ENCODE measurements around the gene SQSTM1. TPM values are rescaled to one million over a fixed set of nuclear protein-coding genes. Genes with fewer than 3 reads are reported as not detected.

The SQSTM1 gene
- total RNA-seq, 1 experiment from 2014 or later: 100.0 TPM

GRCh38 chr5:179806250-179807048 lies 14.3 kb upstream of the SQSTM1 start, which contains the start of gene MGAT4B:
Gene MGAT4B (minus strand): TSS chr5:179806866. CDS start chr5:179806583, 283 bp downstream.
- no peaks in the 10 kb centered on the region for H3K9me3 ChIP-seq (ENCODE audit: low read length)
- H2AFZ ChIP-seq (ENCODE audit: low read length): peak within 1 kb of the TSS; percentile 71
- peak within 1 kb of the TSS; percentile 89 for H3K4me3 ChIP-seq (ENCODE audit: low read length)
- H3K4me2 ChIP-seq (ENCODE audit: low read depth, low read length, poor library complexity, severe bottlenecking): peak within 1 kb of the TSS; percentile 81
- peak; percentile 91 for DNase-seq
- peak within 1 kb of the TSS; percentile 54 for H3K27ac ChIP-seq (ENCODE audit: low read length)
- H3K36me3 ChIP-seq (ENCODE audit: insufficient read depth, low read length): no peaks in the 10 kb centered on the region; the same call in 1 of the 2 replicates
- peaks cover 30% of the 10 kb centered on the region for H3K4me1 ChIP-seq (ENCODE audit: low read length)
- H3K9ac ChIP-seq (ENCODE audit: low read length): peak within 1 kb of the TSS; percentile 95
- H3K9me2 ChIP-seq (replicated peaks; ENCODE audit: insufficient read depth, low read length): no peaks in the 10 kb centered on the region
- H3K79me2 ChIP-seq (ENCODE audit: low read length): peaks cover 16% of the 10 kb centered on the region
- no peaks in the 10 kb centered on the region for H3K27me3 ChIP-seq (ENCODE audit: low read length)
- peaks cover 9% of the 10 kb centered on the region; the same call in 1 of the 2 replicates for H4K20me1 ChIP-seq (ENCODE audit: insufficient read depth, low read depth, low read length)

GRCh38 chr5:179812135-179812825 lies 8.4 kb upstream of the SQSTM1 start:
- Histone ChIP-seq H3K36me3 (ENCODE audit: insufficient read depth, low read length) (no peaks in the 10 kb centered on the region; the same call in 1 of the 2 replicates), H3K4me3 (ENCODE audit: low read length) (no peak overlapping the region), H3K79me2 (ENCODE audit: low read length) (peaks cover 7% of the 10 kb centered on the region; the same call in 1 of the 2 replicates), H3K9ac (ENCODE audit: low read length) (no peak overlapping the region), H3K4me2 (ENCODE audit: low read depth, low read length, poor library complexity, severe bottlenecking) (no peak overlapping the region), H3K9me3 (ENCODE audit: low read length) (no peaks in the 10 kb centered on the region), H3K27me3 (ENCODE audit: low read length) (no peaks in the 10 kb centered on the region), H2AFZ (ENCODE audit: low read length) (no peak overlapping the region), H3K4me1 (ENCODE audit: low read length) (no peaks in the 10 kb centered on the region; the same call in 1 of the 2 replicates), H4K20me1 (ENCODE audit: insufficient read depth, low read depth, low read length) (no peaks in the 10 kb centered on the region), H3K27ac (ENCODE audit: low read length) (no peak overlapping the region), H3K9me2 (replicated peaks; ENCODE audit: insufficient read depth, low read length) (no peaks in the 10 kb centered on the region)
- no peak for DNase-seq

DNA sequence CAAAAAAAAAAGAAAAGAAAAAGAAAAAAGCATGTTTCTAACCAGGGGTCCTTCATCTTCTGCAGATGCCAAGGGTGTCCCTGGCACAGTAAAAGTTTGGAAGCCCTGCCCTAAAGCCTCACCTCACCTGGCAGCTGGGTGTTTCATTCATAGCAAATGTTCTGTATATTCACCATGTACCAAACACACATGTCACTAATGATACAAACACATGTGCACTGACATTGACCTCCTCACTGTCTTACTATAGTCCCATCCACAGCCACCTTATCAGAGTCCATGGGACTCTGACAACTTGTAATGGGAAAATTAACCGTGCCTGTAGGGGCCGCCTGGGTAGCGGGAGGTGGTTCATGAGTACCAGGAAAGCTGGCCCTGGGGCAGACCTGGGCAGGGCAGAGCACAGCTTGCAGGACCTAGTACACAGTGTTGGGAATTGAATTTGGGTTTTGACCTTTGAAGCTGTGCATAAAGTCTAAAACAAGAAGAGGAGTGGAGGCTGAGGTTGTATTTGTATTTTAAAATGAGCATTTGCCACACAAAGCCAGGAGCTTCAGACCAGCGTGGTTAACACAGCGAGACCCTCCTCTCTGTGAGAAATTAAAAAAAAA lies 7.6 kb upstream of the SQSTM1 start:
- Histone ChIP-seq H4K20me1 (ENCODE audit: insufficient read depth, low read depth, low read length) (no peaks in the 10 kb centered on the region), H2AFZ (ENCODE audit: low read length) (no peak overlapping the region), H3K36me3 (ENCODE audit: insufficient read depth, low read length) (no peaks in the 10 kb centered on the region; the same call in 1 of the 2 replicates), H3K79me2 (ENCODE audit: low read length) (peaks cover 4% of the 10 kb centered on the region; the same call in 1 of the 2 replicates), H3K9ac (ENCODE audit: low read length) (no peak overlapping the region), H3K27me3 (ENCODE audit: low read length) (no peaks in the 10 kb centered on the region), H3K4me2 (ENCODE audit: low read depth, low read length, poor library complexity, severe bottlenecking) (no peak overlapping the region), H3K27ac (ENCODE audit: low read length) (no peak overlapping the region), H3K9me2 (replicated peaks; ENCODE audit: insufficient read depth, low read length) (no peaks in the 10 kb centered on the region), H3K4me1 (ENCODE audit: low read length) (peaks cover under 1% of the 10 kb centered on the region), H3K4me3 (ENCODE audit: low read length) (no peak overlapping the region), H3K9me3 (ENCODE audit: low read length) (no peaks in the 10 kb centered on the region)
- DNase-seq: no peak

DNA sequence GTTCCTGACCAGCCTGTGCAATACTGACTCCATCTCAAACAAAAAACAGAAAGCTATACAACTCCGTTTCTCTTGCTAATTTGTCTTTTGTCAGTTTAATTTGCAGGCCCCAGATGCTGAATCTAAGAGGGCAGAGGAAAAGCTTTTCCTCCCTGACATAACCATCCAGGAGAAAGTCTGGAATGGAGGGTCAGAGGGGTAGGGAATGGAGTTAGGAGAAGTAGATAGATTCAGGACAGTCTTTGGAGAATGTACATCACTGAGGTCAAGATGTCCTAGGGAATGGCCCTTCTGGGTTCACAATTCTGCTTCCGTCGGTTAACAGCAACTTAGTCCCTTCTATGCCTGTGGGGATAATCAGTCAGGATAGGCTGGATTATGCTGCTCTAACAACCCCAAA lies 6.6 kb upstream of the SQSTM1 start:
- no peak overlapping the region for H3K4me3 ChIP-seq (ENCODE audit: low read length)
- H3K9me2 ChIP-seq (replicated peaks; ENCODE audit: insufficient read depth, low read length): no peaks in the 10 kb centered on the region
- H3K36me3 ChIP-seq (ENCODE audit: insufficient read depth, low read length): no peaks in the 10 kb centered on the region; the same call in 1 of the 2 replicates
- H2AFZ ChIP-seq (ENCODE audit: low read length): no peak overlapping the region
- H3K27me3 ChIP-seq (ENCODE audit: low read length): no peaks in the 10 kb centered on the region
- no peaks in the 10 kb centered on the region for H3K79me2 ChIP-seq (ENCODE audit: low read length)
- H3K9ac ChIP-seq (ENCODE audit: low read length): no peak overlapping the region
- no peak overlapping the region for H3K4me2 ChIP-seq (ENCODE audit: low read depth, low read length, poor library complexity, severe bottlenecking)
- H4K20me1 ChIP-seq (ENCODE audit: insufficient read depth, low read depth, low read length): no peaks in the 10 kb centered on the region
- H3K4me1 ChIP-seq (ENCODE audit: low read length): peaks cover 11% of the 10 kb centered on the region
- DNase-seq: no peak
- H3K9me3 ChIP-seq (ENCODE audit: low read length): no peaks in the 10 kb centered on the region
- no peak overlapping the region for H3K27ac ChIP-seq (ENCODE audit: low read length)

GRCh38 chr5:179815491-179816249 lies 5.0 kb upstream of the SQSTM1 start:
- Histone ChIP-seq H3K9ac (ENCODE audit: low read length) (no peak overlapping the region), H3K4me2 (ENCODE audit: low read depth, low read length, poor library complexity, severe bottlenecking) (no peak overlapping the region), H3K9me3 (ENCODE audit: low read length) (no peaks in the 10 kb centered on the region), H3K36me3 (ENCODE audit: insufficient read depth, low read length) (no peaks in the 10 kb centered on the region; the same call in 1 of the 2 replicates), H3K4me1 (ENCODE audit: low read length) (peaks cover 26% of the 10 kb centered on the region), H2AFZ (ENCODE audit: low read length) (no peak overlapping the region), H3K27me3 (ENCODE audit: low read length) (no peaks in the 10 kb centered on the region), H3K79me2 (ENCODE audit: low read length) (no peaks in the 10 kb centered on the region), H3K27ac (ENCODE audit: low read length) (no peak overlapping the region), H4K20me1 (ENCODE audit: insufficient read depth, low read depth, low read length) (no peaks in the 10 kb centered on the region), H3K9me2 (replicated peaks; ENCODE audit: insufficient read depth, low read length) (no peaks in the 10 kb centered on the region), H3K4me3 (ENCODE audit: low read length) (no peak overlapping the region)
- no peak for DNase-seq

DNA sequence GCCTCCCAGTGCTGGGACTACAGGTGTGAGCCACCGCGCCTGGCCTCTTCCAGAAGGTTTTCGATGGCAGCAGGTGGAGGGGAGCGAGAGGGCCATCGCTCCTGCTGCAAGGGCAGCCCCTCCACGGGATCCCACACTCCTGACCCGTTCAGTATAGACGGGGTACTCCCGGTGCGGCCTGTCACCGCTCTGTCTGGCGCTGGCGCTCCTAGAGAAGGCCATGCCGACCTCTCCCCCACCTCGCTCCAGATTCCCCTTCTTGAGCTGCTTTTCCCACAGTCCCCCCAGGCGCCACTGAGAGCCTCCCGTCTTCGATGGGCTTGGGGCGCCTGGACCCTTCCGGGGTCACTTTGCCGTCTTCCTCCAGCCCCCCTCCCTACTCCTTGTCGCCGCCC lies 4.3 kb upstream of the SQSTM1 start:
- Histone ChIP-seq H3K4me2 (ENCODE audit: low read depth, low read length, poor library complexity, severe bottlenecking) (no peak overlapping the region), H3K27me3 (ENCODE audit: low read length) (no peaks in the 10 kb centered on the region), H3K9ac (ENCODE audit: low read length) (no peak overlapping the region), H2AFZ (ENCODE audit: low read length) (no peak overlapping the region), H3K4me3 (ENCODE audit: low read length) (no peak overlapping the region), H3K27ac (ENCODE audit: low read length) (no peak overlapping the region), H4K20me1 (ENCODE audit: insufficient read depth, low read depth, low read length) (peaks cover 4% of the 10 kb centered on the region; the same call in 1 of the 2 replicates), H3K4me1 (ENCODE audit: low read length) (peaks cover 26% of the 10 kb centered on the region), H3K9me2 (replicated peaks; ENCODE audit: insufficient read depth, low read length) (no peaks in the 10 kb centered on the region), H3K9me3 (ENCODE audit: low read length) (no peaks in the 10 kb centered on the region), H3K79me2 (ENCODE audit: low read length) (peaks cover 6% of the 10 kb centered on the region), H3K36me3 (ENCODE audit: insufficient read depth, low read length) (no peaks in the 10 kb centered on the region)
- no peak for DNase-seq

DNA sequence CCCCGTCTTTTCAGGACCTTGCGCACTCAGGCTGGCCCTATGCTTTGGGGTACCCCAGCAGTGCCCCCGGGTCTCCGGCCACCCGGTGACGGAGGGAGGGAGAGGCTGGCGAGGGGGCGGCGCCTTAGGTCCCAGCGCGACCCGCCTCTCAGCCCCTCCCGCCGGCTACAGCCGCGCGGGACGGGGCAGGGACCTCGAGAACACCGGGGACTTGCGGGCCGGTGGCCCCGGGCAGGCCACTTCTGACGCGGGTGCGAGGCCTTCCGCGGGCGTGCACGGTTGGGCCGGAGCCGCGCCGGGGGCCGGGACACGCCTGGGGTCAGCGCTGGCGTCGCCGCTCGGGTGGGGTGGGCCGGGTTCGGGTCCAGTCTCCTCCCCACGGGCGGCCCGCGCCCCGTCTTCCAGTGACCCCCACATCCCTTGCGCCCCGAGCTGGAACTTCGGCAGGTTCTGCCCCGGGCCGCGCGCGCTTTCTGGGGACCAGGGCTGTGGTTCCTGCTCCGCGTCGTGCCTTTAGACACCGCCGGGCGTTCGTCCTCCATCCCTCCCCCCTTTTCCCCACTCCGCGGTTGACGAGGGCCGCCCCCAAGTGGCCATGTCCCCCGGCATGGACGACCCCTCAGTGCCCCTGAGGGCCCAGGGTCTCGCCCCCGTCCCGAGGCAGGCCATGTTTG lies 3.8 kb upstream of the SQSTM1 start:
- H3K9me3 ChIP-seq (ENCODE audit: low read length): no peaks in the 10 kb centered on the region
- H3K4me3 ChIP-seq (ENCODE audit: low read length): no peak overlapping the region
- H2AFZ ChIP-seq (ENCODE audit: low read length): no peak overlapping the region
- H3K4me1 ChIP-seq (ENCODE audit: low read length): peaks cover 31% of the 10 kb centered on the region
- no peaks in the 10 kb centered on the region for H3K36me3 ChIP-seq (ENCODE audit: insufficient read depth, low read length)
- peaks cover 7% of the 10 kb centered on the region for H4K20me1 ChIP-seq (ENCODE audit: insufficient read depth, low read depth, low read length)
- H3K27me3 ChIP-seq (ENCODE audit: low read length): no peaks in the 10 kb centered on the region
- H3K9me2 ChIP-seq (replicated peaks; ENCODE audit: insufficient read depth, low read length): no peaks in the 10 kb centered on the region
- H3K9ac ChIP-seq (ENCODE audit: low read length): no peak overlapping the region
- no peak overlapping the region for H3K4me2 ChIP-seq (ENCODE audit: low read depth, low read length, poor library complexity, severe bottlenecking)
- no peak overlapping the region for H3K27ac ChIP-seq (ENCODE audit: low read length)
- DNase-seq: no peak
- peaks cover 11% of the 10 kb centered on the region for H3K79me2 ChIP-seq (ENCODE audit: low read length)
